Loucy (cell line): ENCODE results near the gene VWF.

ENCODE experiments used
- H2AFZ ChIP-seq: fragments of 200-600 bp; sonication (generic); 2 replicates; pipeline ENCODE4 v1.6.0; 2016; ENCODE audit warnings: antibody characterized with exemption, mild to moderate bottlenecking, low read length, moderate library complexity
- H3F3A ChIP-seq: fragments of 200-600 bp; 2 replicates; pipeline ENCODE4 v1.6.0; 2016; ENCODE audit warnings: antibody characterized with exemption, low read depth, mild to moderate bottlenecking
- H3K27me3 ChIP-seq: fragments of 200-600 bp; sonication (generic); 2 replicates; pipeline ENCODE4 v1.6.1; 2014; ENCODE audit warnings: low read length, mild to moderate bottlenecking; ENCODE audit not compliant: insufficient read depth, poor library complexity, severe bottlenecking
- H3K36me3 ChIP-seq: fragments of 200-600 bp; sonication (generic); 2 replicates; pipeline ENCODE4 v1.6.1; 2016; ENCODE audit warnings: low read length; ENCODE audit not compliant: insufficient read depth
- H3K4me1 ChIP-seq: fragments of 200-600 bp; sonication (generic); 2 replicates; pipeline ENCODE4 v1.5.1; 2014; ENCODE audit warnings: low read length, mild to moderate bottlenecking; ENCODE audit not compliant: insufficient read depth, poor library complexity, severe bottlenecking
- H3K4me2 ChIP-seq: fragments of 200-600 bp; sonication (generic); 2 replicates; pipeline ENCODE4 v1.6.0; 2014; ENCODE audit warnings: antibody characterized with exemption, low read length, low read depth, mild to moderate bottlenecking; ENCODE audit not compliant: poor library complexity, severe bottlenecking
- H3K4me3 ChIP-seq: fragments of 200-600 bp; sonication (generic); 2 replicates; pipeline ENCODE4 v1.5.1; 2014; ENCODE audit warnings: low read length, mild to moderate bottlenecking, mixed read lengths; ENCODE audit not compliant: poor library complexity, severe bottlenecking
- H3K79me2 ChIP-seq: fragments of 200-600 bp; sonication (generic); 2 replicates; pipeline ENCODE4 v1.6.1; 2014; ENCODE audit warnings: low read length; ENCODE audit not compliant: insufficient read depth
- H3K9ac ChIP-seq: fragments of 200-600 bp; sonication (generic); 2 replicates; pipeline ENCODE4 v1.6.0; 2014; ENCODE audit warnings: mild to moderate bottlenecking, low read depth, low read length, moderate library complexity; ENCODE audit not compliant: poor library complexity, severe bottlenecking
- H3K9me2 ChIP-seq: fragments of 200-600 bp; sonication (generic); replicated peaks from 2 replicates; pipeline ENCODE4 v1.6.1; 2016; ENCODE audit warnings: low read depth, low read length, mixed read lengths
- H3K9me3 ChIP-seq: fragments of 200-600 bp; sonication (generic); 2 replicates; pipeline ENCODE4 v1.6.1; 2014; ENCODE audit warnings: mild to moderate bottlenecking, antibody characterized with exemption, low read length, low read depth; ENCODE audit not compliant: insufficient read depth
- H4K20me1 ChIP-seq: fragments of 200-600 bp; sonication (generic); 2 replicates; pipeline ENCODE4 v1.6.0; 2014; ENCODE audit warnings: antibody characterized with exemption, low read length, mild to moderate bottlenecking; ENCODE audit not compliant: insufficient read depth, poor library complexity, severe bottlenecking
- EZH2phosphoT487 ChIP-seq: fragments of 200-600 bp; IDR thresholded peaks from 2 replicates; pipeline ENCODE4 v1.6.1; 2018; ENCODE audit warnings: antibody characterized with exemption, mild to moderate bottlenecking, moderate library complexity, borderline replicate concordance
- TF ChIP-seq, protein P1 (sequence below): fragments of 200-600 bp; sonication (generic); conservative IDR thresholded peaks from 2 replicates; pipeline ENCODE4 v1.5.1; 2014; ENCODE audit warnings: mild to moderate bottlenecking, antibody characterized with exemption, low read length

Gene VWF

DNA sequence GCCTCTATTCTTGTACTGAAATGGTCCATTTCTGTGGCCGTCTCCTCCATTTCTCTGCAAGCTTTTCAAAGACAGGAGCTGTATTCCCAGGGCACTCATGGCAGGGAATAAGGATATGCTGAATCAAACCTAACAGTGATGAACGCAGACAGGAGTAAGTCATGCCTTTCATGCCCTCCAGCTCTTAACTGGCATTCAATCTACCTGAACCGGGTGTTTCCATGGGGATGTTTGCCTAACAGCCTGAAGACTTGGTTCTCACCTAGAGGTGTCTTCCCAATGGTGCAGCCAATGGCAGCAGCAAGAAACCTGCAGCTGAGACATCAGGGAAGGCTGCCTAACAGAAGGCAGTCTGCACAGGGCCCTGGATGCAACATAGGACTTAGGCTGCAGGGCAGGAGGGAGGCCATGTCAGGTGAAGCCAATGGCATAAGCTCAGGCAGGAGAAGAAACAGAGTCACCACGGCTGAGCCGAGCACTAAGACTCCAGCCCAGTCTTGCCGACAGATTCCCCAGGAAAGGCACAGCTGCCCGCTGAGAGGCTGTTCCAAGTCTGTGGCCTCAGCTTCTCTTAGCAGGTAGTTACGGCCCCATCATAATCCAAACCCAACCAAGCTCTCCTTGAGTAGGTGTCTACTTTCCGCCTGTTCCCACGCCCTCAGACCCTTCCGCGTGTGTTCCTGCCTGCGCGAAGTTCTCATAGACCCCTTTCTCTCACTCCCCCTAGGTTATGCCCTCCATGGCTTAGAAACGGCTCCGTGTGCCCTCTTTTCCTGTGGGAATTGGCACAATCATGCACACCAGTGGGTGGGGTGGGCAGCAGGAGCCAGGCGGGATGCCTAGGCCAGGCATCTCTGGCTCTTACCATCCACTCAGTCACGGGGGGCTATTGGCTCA lies 44.1 kb downstream of the VWF start:
- no peaks in the 10 kb centered on the region for H4K20me1 ChIP-seq
- H3F3A ChIP-seq, result no peaks in the 10 kb centered on the region
- H3K9ac ChIP-seq, result no peak overlapping the region
- no peak overlapping the region for H3K4me2 ChIP-seq
- no peak overlapping the region for H2AFZ ChIP-seq
- no peaks in the 10 kb centered on the region for H3K36me3 ChIP-seq
- H3K4me1 ChIP-seq, result peaks cover 19% of the 10 kb centered on the region
- no peaks in the 10 kb centered on the region for H3K9me2 ChIP-seq
- H3K27me3 ChIP-seq, result no peaks in the 10 kb centered on the region
- TF ChIP-seq EZH2phosphoT487, result no peak
- TF ChIP-seq, protein P1, sequence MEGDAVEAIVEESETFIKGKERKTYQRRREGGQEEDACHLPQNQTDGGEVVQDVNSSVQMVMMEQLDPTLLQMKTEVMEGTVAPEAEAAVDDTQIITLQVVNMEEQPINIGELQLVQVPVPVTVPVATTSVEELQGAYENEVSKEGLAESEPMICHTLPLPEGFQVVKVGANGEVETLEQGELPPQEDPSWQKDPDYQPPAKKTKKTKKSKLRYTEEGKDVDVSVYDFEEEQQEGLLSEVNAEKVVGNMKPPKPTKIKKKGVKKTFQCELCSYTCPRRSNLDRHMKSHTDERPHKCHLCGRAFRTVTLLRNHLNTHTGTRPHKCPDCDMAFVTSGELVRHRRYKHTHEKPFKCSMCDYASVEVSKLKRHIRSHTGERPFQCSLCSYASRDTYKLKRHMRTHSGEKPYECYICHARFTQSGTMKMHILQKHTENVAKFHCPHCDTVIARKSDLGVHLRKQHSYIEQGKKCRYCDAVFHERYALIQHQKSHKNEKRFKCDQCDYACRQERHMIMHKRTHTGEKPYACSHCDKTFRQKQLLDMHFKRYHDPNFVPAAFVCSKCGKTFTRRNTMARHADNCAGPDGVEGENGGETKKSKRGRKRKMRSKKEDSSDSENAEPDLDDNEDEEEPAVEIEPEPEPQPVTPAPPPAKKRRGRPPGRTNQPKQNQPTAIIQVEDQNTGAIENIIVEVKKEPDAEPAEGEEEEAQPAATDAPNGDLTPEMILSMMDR, result no peak
- no peaks in the 10 kb centered on the region for H3K9me3 ChIP-seq
- no peaks in the 10 kb centered on the region for H3K79me2 ChIP-seq
- H3K4me3 ChIP-seq, result no peak overlapping the region

DNA sequence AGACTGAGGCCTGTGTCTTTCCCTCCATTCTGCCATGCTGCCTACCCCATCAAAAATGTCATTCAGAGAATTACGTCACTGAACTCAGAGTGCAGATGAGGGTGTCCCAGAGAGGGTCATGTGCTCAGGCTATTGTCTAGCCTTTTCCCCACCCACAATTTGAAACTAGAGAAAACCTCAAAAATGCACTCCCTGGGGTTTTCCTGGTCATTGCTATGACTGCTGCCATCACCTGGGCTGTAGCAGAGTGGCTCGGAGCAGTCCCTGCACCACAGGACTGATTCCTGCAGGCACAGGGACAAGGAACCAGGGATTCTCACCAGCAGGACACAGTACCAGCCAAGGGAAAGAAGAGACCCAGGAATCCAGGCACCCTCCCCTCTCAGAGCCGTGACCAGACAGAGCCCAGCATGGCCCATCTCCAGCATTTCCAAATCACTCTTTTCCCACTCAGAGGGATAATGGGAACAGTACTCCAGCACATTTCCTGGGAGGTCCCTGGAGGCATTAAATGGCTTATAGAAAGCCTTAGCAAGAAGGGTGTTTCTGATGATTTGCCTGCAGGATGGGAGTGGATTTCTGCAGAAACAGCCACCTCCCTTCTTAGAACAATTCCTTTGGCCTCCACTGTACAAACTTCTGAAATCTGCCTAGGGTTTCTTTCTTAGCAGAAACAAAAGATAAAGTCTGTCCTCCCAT lies 45.9 kb downstream of the VWF start:
- no peak overlapping the region for H3K4me2 ChIP-seq
- no peak overlapping the region for H3K4me3 ChIP-seq
- H2AFZ ChIP-seq, result no peak overlapping the region
- H3K9ac ChIP-seq, result no peak overlapping the region
- no peaks in the 10 kb centered on the region for H4K20me1 ChIP-seq
- no peaks in the 10 kb centered on the region for H3K79me2 ChIP-seq
- H3K4me1 ChIP-seq, result peaks cover 36% of the 10 kb centered on the region
- H3K9me3 ChIP-seq, result no peaks in the 10 kb centered on the region
- H3K36me3 ChIP-seq, result no peaks in the 10 kb centered on the region
- no peak for TF ChIP-seq EZH2phosphoT487
- TF ChIP-seq, protein P1, result no peak
- peaks cover 6% of the 10 kb centered on the region; the same call in 1 of the 2 replicates for H3F3A ChIP-seq
- no peaks in the 10 kb centered on the region for H3K9me2 ChIP-seq
- no peaks in the 10 kb centered on the region for H3K27me3 ChIP-seq

DNA sequence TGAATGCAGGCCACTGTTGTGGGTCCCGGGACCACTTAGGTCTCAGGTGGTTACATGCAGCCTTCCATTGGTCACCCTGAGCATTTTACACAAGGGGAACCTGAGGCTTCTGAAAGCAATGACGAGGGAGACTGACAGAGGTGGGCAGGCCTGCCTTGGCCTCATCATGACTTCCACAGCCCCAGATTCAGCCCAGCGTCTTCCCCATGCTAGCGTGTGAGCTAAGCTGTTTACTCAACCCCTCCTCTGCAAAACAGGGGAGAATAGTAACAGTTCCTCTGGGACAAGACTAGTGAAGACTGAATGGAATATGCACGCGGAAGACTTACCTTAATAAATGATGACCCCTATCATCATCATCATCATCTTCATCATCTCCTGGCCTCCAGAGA lies 46.8 kb downstream of the VWF start:
- no peaks in the 10 kb centered on the region for H3K9me2 ChIP-seq
- no peak overlapping the region for H2AFZ ChIP-seq
- no peaks in the 10 kb centered on the region for H3K27me3 ChIP-seq

More for the DNA sequence above, 46.8 kb downstream of the VWF start:
- no peak for TF ChIP-seq EZH2phosphoT487
- TF ChIP-seq, protein P1, result no peak
- H3F3A ChIP-seq, result peaks cover 6% of the 10 kb centered on the region; the same call in 1 of the 2 replicates
- H3K79me2 ChIP-seq, result no peaks in the 10 kb centered on the region
- H3K9ac ChIP-seq, result no peak overlapping the region
- no peaks in the 10 kb centered on the region for H4K20me1 ChIP-seq
- peaks cover 38% of the 10 kb centered on the region for H3K4me1 ChIP-seq
- H3K9me3 ChIP-seq, result no peaks in the 10 kb centered on the region
- no peaks in the 10 kb centered on the region for H3K36me3 ChIP-seq
- no peak overlapping the region for H3K4me2 ChIP-seq
- no peak overlapping the region for H3K4me3 ChIP-seq
